ENCODE results near the gene ISX. TPM values are rescaled to one million over a fixed set of nuclear protein-coding genes. Genes with fewer than 3 reads are reported as not detected.

The ISX gene
- total RNA-seq, 4 donors from 2014 or later: not detected

DNA sequence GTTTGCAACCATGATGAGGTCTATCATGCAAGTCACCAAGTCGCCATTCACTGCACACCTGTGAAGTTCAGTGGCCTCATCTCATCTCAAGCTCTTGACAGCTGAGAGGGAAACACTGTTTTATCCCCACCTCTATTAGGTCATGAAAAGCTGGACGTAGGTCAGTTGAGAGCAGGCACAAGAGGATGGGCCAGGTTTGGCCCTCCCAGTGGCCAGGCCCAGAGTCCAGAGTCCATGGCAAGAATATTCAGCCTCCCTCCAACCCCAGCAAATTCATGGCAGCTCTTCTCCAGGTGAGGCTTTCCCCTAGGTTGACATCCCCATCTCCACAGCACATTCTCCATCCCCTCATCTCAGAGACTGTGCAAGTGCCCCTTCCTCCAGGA, 22.0 kb upstream of the ISX start:
- TF ChIP-seq, protein P1, sequence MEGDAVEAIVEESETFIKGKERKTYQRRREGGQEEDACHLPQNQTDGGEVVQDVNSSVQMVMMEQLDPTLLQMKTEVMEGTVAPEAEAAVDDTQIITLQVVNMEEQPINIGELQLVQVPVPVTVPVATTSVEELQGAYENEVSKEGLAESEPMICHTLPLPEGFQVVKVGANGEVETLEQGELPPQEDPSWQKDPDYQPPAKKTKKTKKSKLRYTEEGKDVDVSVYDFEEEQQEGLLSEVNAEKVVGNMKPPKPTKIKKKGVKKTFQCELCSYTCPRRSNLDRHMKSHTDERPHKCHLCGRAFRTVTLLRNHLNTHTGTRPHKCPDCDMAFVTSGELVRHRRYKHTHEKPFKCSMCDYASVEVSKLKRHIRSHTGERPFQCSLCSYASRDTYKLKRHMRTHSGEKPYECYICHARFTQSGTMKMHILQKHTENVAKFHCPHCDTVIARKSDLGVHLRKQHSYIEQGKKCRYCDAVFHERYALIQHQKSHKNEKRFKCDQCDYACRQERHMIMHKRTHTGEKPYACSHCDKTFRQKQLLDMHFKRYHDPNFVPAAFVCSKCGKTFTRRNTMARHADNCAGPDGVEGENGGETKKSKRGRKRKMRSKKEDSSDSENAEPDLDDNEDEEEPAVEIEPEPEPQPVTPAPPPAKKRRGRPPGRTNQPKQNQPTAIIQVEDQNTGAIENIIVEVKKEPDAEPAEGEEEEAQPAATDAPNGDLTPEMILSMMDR (IDR thresholded peaks at IDR 0.05; ENCODE audit: low read depth): no peak

DNA sequence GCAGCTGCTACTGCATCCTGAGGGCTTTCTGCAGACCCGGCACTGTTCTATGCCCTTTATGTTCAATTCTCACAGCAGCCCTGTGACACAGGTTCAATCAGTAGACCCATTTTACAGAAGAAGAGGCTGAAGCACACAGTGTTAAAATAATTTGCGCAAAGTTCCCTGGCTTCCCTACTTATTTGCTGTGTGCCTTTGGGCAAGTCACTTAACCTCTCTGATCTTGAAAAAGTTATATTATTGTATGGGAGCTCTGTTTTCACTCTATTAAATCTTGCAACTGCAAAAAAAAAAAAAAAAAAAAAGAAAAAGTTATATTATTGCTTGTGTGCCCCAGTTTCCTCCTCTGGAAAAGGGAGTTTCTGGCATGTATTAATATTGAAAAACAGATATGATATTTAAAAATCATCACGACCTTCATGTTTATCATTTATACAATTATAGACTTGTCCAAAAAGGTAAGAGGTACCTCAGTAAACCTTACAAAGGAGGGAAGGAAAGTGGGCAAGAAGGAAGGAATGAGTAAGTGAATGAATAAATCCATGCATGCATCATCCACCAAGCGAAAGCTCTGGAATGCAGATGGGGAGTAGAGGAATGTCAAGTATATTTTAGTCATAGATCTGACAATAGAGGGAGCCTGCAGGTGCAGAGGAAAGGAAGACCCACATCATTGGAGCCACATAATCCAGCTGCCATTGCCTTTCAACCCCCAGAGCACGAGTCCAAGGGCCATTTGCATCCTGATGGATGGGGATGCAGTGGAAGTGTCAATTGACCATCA, 21.2 kb upstream of the ISX start:
- TF ChIP-seq, protein P1 (IDR thresholded peaks at IDR 0.05; ENCODE audit: low read depth): no peak

GRCh38 chr22:35045451-35045850, 20.5 kb upstream of the ISX start:
- TF ChIP-seq, protein P1 (IDR thresholded peaks at IDR 0.05; ENCODE audit: low read depth): no peak

DNA sequence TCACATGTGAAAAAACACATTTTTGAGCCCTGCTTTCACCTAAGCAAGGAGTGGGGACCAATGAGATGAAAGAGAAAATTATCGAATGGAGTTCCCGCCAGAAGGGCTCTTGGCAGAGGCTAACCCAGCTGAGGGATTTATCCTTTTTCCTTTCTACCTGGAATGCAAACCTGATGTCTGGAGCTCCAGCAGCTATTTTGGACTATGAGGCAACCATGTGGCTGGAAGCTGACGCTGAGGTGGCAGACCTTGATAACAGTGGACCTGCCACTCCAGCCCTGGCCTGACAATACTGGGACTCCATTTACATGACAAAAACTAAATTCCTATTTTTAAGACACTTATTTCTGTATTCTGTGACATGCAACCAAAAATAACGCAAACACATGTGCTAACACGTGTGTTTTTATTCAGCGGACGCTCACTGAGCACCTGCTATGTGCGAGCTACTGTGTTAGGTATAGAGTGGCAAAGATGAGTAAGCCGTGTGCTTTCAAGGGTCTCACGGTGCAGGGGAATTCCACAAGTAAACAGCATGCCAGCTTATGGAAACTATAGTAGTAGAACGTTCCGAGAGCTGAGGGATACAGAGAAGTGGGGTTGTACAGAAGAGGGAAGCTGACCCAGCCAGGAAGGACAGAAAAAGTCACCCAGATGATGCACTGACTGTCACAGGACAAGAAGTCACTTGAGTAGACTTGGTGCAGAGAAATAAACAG, 19.1 kb upstream of the ISX start:
- TF ChIP-seq, protein P1 (IDR thresholded peaks at IDR 0.05; ENCODE audit: low read depth): no peak

- TF ChIP-seq, protein P1 (IDR thresholded peaks at IDR 0.05; ENCODE audit: low read depth): no peak
These were observed 14.9 kb upstream of the ISX start for GRCh38 chr22:35051013-35051535.

- TF ChIP-seq, protein P1 (IDR thresholded peaks at IDR 0.05; ENCODE audit: low read depth): no peak
These were observed 14.2 kb upstream of the ISX start for GRCh38 chr22:35051791-35052190.

All from subcutaneous adipose tissue (tissue), 4 donors.